H1 (cell line): ENCODE results near the gene NEU2. TPM values are rescaled to one million over a fixed set of nuclear protein-coding genes. Genes with fewer than 3 reads are reported as not detected.
"Not testable (repeated sequence)": the region's sequence is repeated elsewhere in the genome, so short reads cannot be mapped to it uniquely, and the experiment has no call there.

Experiments
- CTCF ChIA-PET: fragments of 300-600 bp; sonication (Branson Sonifier 250); formaldehyde crosslinking; loops from one replicate; lab custom pipeline; 2021; ENCODE audit not compliant: partially characterized antibody; lab: Charles Lee
- POLR2A ChIA-PET: fragments of 300-600 bp; sonication (Branson Sonifier 250); formaldehyde crosslinking; loops from one replicate; lab custom pipeline; 2021; ENCODE audit warnings: inconsistent platforms; ENCODE audit not compliant: partially characterized antibody; lab: Charles Lee
- DNase-seq, 2 experiments: peaks; one replicate each; pipeline versions ENCODE4 v3.0.0 to v3.0.0-alpha.2; 2010 to 2022; ENCODE audit warnings: low spot score in 2 of 2, low read depth in 1 of 2, mixed read lengths in 1 of 2
- FAIRE-seq: peaks from 2 replicates; lab custom pipeline; 2011; peaks lifted over from hg19 to GRCh38; lab: Jason Lieb, UNC
- H2AFZ ChIP-seq: 2 replicates; pipeline ENCODE4 v1.8.1; 2012; ENCODE audit warnings: low read length, inconsistent platforms
- H2AK5ac ChIP-seq: 2 replicates; pipeline ENCODE4 v1.6.1; 2013; ENCODE audit warnings: low read depth, low read length
- H2BK120ac ChIP-seq: replicated peaks from 2 replicates; pipeline ENCODE3; 2013; ENCODE audit warnings: low read depth, low read length, inconsistent platforms
- H2BK12ac ChIP-seq: 2 replicates; pipeline ENCODE4 v1.6.1; 2013; ENCODE audit warnings: low read depth, low read length
- H2BK15ac ChIP-seq: 2 replicates; pipeline ENCODE4 v1.6.1; 2013; ENCODE audit warnings: low read length
- H2BK20ac ChIP-seq: 2 replicates; pipeline ENCODE4 v1.6.1; 2013; ENCODE audit warnings: low read length
- H2BK5ac ChIP-seq: 2 replicates; pipeline ENCODE4 v1.6.1; 2013; ENCODE audit warnings: low read depth, low read length
- H3K14ac ChIP-seq: 2 replicates; pipeline ENCODE4 v1.6.1; 2013; ENCODE audit warnings: inconsistent platforms; ENCODE audit not compliant: insufficient read length
- H3K18ac ChIP-seq: 2 replicates; pipeline ENCODE4 v1.6.1; 2013; ENCODE audit warnings: low read length; ENCODE audit errors: extremely low read depth
- H3K23ac ChIP-seq: 2 replicates; pipeline ENCODE4 v1.6.1; 2013; ENCODE audit warnings: inconsistent platforms; ENCODE audit not compliant: insufficient read length
- H3K23me2 ChIP-seq: 2 replicates; pipeline ENCODE4 v1.6.1; 2013; ENCODE audit warnings: low read depth, low read length
- H3K27ac ChIP-seq: 2 replicates; pipeline ENCODE4 v1.6.1; 2011; ENCODE audit warnings: low read depth, low read length, inconsistent platforms
- H3K27me3 ChIP-seq, 4 experiments: replicated peaks in 1 of 4; 1 replicate in 1 of 4; 2 replicates in 3 of 4; pipeline versions ENCODE4 v1.6.1 to v1.8.1; 2011 to 2013; ENCODE audit warnings: low read length in 3 of 4, mild to moderate bottlenecking in 3 of 4, inconsistent platforms in 2 of 4, mixed read lengths in 2 of 4, moderate library complexity in 1 of 4; ENCODE audit not compliant: control insufficient read depth in 3 of 4, insufficient read depth in 3 of 4; ENCODE audit errors: extremely low read depth in 1 of 4
- H3K36me3 ChIP-seq, 4 experiments: 2 replicates each; pipeline versions ENCODE4 v1.6.1 to v1.8.1; 2011 to 2013; ENCODE audit warnings: mild to moderate bottlenecking in 4 of 4, low read length in 3 of 4, moderate library complexity in 2 of 4, control low read depth in 1 of 4, inconsistent platforms in 1 of 4; ENCODE audit not compliant: insufficient read depth in 4 of 4, control insufficient read depth in 2 of 4
- H3K4ac ChIP-seq: replicated peaks from 2 replicates; pipeline ENCODE3; 2013; ENCODE audit warnings: low read length, low read depth, mixed read lengths, inconsistent platforms; ENCODE audit not compliant: insufficient read length
- H3K4me1 ChIP-seq, 4 experiments: replicated peaks in 1 of 4; 1 replicate in 1 of 4; 2 replicates in 3 of 4; pipeline versions ENCODE4 v1.6.1 to v1.8.1; 2011 to 2013; ENCODE audit warnings: low read length in 3 of 4, inconsistent platforms in 2 of 4, mixed read lengths in 1 of 4; ENCODE audit not compliant: insufficient read depth in 4 of 4, control insufficient read depth in 3 of 4
- H3K4me2 ChIP-seq, 2 experiments: 2 replicates each; pipeline versions ENCODE4 v1.6.1 to v1.8.1; 2011 to 2013; ENCODE audit warnings: low read depth in 2 of 2, low read length in 2 of 2, control low read depth in 1 of 2, inconsistent platforms in 1 of 2, mild to moderate bottlenecking in 1 of 2; ENCODE audit not compliant: insufficient read depth in 1 of 2
- H3K4me3 ChIP-seq, 4 experiments: fragments of 200-600, 300-600 bp in 1 of 4; sonication (generic), shearing (Covaris generic), sonication (Bioruptor Twin) in 1 of 4; 2 replicates each; pipeline versions ENCODE4 v1.5.1 to v1.8.1; 2011 to 2016; ENCODE audit warnings: low read length in 4 of 4, low read depth in 3 of 4, control low read depth in 2 of 4, inconsistent platforms in 2 of 4, mild to moderate bottlenecking in 2 of 4, mixed read lengths in 1 of 4, moderate library complexity in 1 of 4; ENCODE audit not compliant: insufficient read depth in 2 of 4; ENCODE audit errors: extremely low read depth in 1 of 4
- H3K56ac ChIP-seq: replicated peaks from 2 replicates; pipeline ENCODE3; 2013; ENCODE audit warnings: low read depth, mild to moderate bottlenecking, mixed read lengths, low read length, inconsistent platforms; ENCODE audit not compliant: insufficient read length
- H3K79me1 ChIP-seq: 2 replicates; pipeline ENCODE4 v1.6.1; 2013; ENCODE audit warnings: low read depth, low read length, control low read depth
- H3K79me2 ChIP-seq, 2 experiments: 2 replicates each; pipeline versions ENCODE4 v1.6.1 to v1.8.1; 2012 to 2013; ENCODE audit warnings: low read length in 2 of 2, mild to moderate bottlenecking in 2 of 2, inconsistent platforms in 1 of 2; ENCODE audit not compliant: insufficient read depth in 2 of 2, control insufficient read depth in 1 of 2
- H3K9ac ChIP-seq, 4 experiments: replicated peaks in 1 of 4; 1 replicate in 1 of 4; 2 replicates in 3 of 4; pipeline versions ENCODE4 v1.6.1 to v1.8.1; 2011 to 2013; ENCODE audit warnings: low read depth in 3 of 4, low read length in 3 of 4, control low read depth in 2 of 4, mild to moderate bottlenecking in 2 of 4, moderate library complexity in 2 of 4, inconsistent platforms in 1 of 4; ENCODE audit errors: extremely low read depth in 1 of 4
- H3K9me3 ChIP-seq, 2 experiments: 2 replicates each; pipeline versions ENCODE4 v1.6.1 to v1.8.1; 2012 to 2013; ENCODE audit warnings: mild to moderate bottlenecking in 2 of 2, moderate library complexity in 2 of 2, control low read depth in 1 of 2, inconsistent platforms in 1 of 2, low read depth in 1 of 2, low read length in 1 of 2, mixed read lengths in 1 of 2; ENCODE audit not compliant: insufficient read depth in 2 of 2
- H4K20me1 ChIP-seq, 2 experiments: replicated peaks in 1 of 2; 2 replicates each; pipeline versions ENCODE3 to v1.8.1; 2011 to 2013; ENCODE audit warnings: inconsistent platforms in 2 of 2, low read length in 2 of 2, mild to moderate bottlenecking in 1 of 2; ENCODE audit not compliant: insufficient read depth in 2 of 2, control insufficient read depth in 1 of 2
- H4K5ac ChIP-seq: 2 replicates; pipeline ENCODE4 v1.6.1; 2013; ENCODE audit warnings: low read length, low read depth, mixed read lengths, inconsistent platforms; ENCODE audit not compliant: insufficient read length
- H4K8ac ChIP-seq: 2 replicates; pipeline ENCODE4 v1.8.0; 2013; ENCODE audit warnings: mild to moderate bottlenecking, moderate library complexity, low read length, inconsistent platforms; ENCODE audit not compliant: insufficient read depth; ENCODE audit errors: extremely low read depth
- H4K91ac ChIP-seq: replicated peaks from 2 replicates; pipeline ENCODE3; 2013; ENCODE audit warnings: low read length, mixed read lengths, inconsistent platforms; ENCODE audit not compliant: insufficient read length
- WGBS, 2 experiments: shearing (Covaris generic) in 1 of 2; methylation state at CpG; one replicate each; pipeline versions ENCODE4 v1.1.6 to v1.1.7; 2013 to 2015; ENCODE audit warnings: low lambda C conversion rate in 2 of 2, mixed read lengths in 2 of 2, inconsistent platforms in 1 of 2, low coverage in 1 of 2, missing lambda C conversion rate in 1 of 2; ENCODE audit not compliant: insufficient replicate concordance in 2 of 2, insufficient coverage in 1 of 2, insufficient read length in 1 of 2; ENCODE audit errors: extremely low coverage in 1 of 2, missing lambda C conversion rate in 1 of 2; 5-methylcytosine and 5-hydroxymethylcytosine counted together
- polyA plus RNA-seq, 7 experiments: library from polyadenylated mRNA; depleted of rRNA in 3 of 7; stranded (reverse) in 5 of 7; unstranded in 2 of 7; fragments of >200 nt in 5 of 7; fragments of 200-250 nt in 2 of 7; gene quantifications; 1 replicate in 5 of 7; 2 replicates in 1 of 7; 4 replicates in 1 of 7; pipeline versions ENCODE4 v1.2.1 to v1.2.3, GENCODE V29; 2011 to 2013; ENCODE audit warnings: missing spikeins in 2 of 7, mixed read lengths in 2 of 7
- total RNA-seq: library from RNA; stranded (reverse); fragmentation: NEBNext Ultra II Directional; extraction: Animal tissue kit (Norgen Biotek cat#: 25700); gene quantifications from 2 replicates; pipeline ENCODE4 v1.2.1, GENCODE V29; 2021

Gene NEU2
- total and polyA plus RNA-seq, 2 of the 8 experiments (the other 6 are each of a cell fraction or from before 2014, with no cell fraction given) = 0.12 TPM; not detected in 1

GRCh38 chr2:233052517-233052916 is 20.0 kb downstream of the NEU2 start:
- not testable (repeated sequence) for H3K27me3 ChIP-seq, H2BK15ac ChIP-seq, H4K20me1 ChIP-seq, H3K79me2 ChIP-seq, H3K79me1 ChIP-seq, H3K9me3 ChIP-seq, H2BK20ac ChIP-seq, H4K8ac ChIP-seq, H3K4ac ChIP-seq, H3K36me3 ChIP-seq, H2BK5ac ChIP-seq, H3K14ac ChIP-seq, H3K18ac ChIP-seq, H2AFZ ChIP-seq, FAIRE-seq, H3K23ac ChIP-seq, H3K9ac ChIP-seq, H2AK5ac ChIP-seq, H2BK12ac ChIP-seq, H3K56ac ChIP-seq, DNase-seq
- H2BK120ac ChIP-seq = peak overlapping the region; percentile 86
- POLR2A ChIA-PET = interaction anchor here (0.7 to 1.7 kb wide), 2 partner anchors 20 to 127 kb away, joined by 3 to 10 read pairs; partner anchors contain the start of gene NEU2
- H4K91ac ChIP-seq = peak overlapping the region; percentile 52
- H3K23me2 ChIP-seq = peaks cover 10% of the 10 kb centered on the region; the same call in 1 of the 2 replicates
- H3K27ac ChIP-seq = peak overlapping the region; percentile 22; the same call in 1 of the 2 replicates
- peaks cover 11 to 18% (median 15%) of the 10 kb centered on the region in 4 experiments for H3K4me1 ChIP-seq
- peak overlapping the region in 1 of 4 experiments; percentile 61; a peak in 1 of 8 replicates for H3K4me3 ChIP-seq
- H3K4me2 ChIP-seq = peak overlapping the region in 1 of 2 experiments; percentile 96; a peak in 1 of 4 replicates
- CTCF ChIA-PET = interaction anchor here (1.1 to 5.1 kb wide), 15 partner anchors 8 to 200 kb away, joined by 3 to 47 read pairs (median 5); partner anchors contain the start of genes INPP5D, NEU2 and SNORC
- peak overlapping the region; percentile 33 for H4K5ac ChIP-seq
- WGBS, 2 experiments = 83% methylated on average over 4 of the region's 4 CpGs; no CpG with 5 or more reads in 1 of the 2 experiments
